DND-41 (cell line): ENCODE results near the gene KMT5C.

Experiments used
- EZH2 ChIP-seq: IDR thresholded peaks from 3 replicates; pipeline ENCODE4 v1.6.1; 2012; ENCODE audit warnings: borderline replicate concordance, low read depth, mild to moderate bottlenecking, moderate library complexity, low read length, inconsistent platforms; ENCODE audit not compliant: severe bottlenecking
- TF ChIP-seq, protein P1 (sequence below): IDR thresholded peaks from 2 replicates; pipeline ENCODE4 v1.5.1; 2012; ENCODE audit warnings: borderline replicate concordance, low read length, moderate library complexity, mild to moderate bottlenecking; ENCODE audit not compliant: poor library complexity, severe bottlenecking; ENCODE audit errors: extremely low read depth

GRCh38 chr19:55353356-55353802 lies 13.7 kb downstream of the KMT5C start:
- TF ChIP-seq, protein P1, sequence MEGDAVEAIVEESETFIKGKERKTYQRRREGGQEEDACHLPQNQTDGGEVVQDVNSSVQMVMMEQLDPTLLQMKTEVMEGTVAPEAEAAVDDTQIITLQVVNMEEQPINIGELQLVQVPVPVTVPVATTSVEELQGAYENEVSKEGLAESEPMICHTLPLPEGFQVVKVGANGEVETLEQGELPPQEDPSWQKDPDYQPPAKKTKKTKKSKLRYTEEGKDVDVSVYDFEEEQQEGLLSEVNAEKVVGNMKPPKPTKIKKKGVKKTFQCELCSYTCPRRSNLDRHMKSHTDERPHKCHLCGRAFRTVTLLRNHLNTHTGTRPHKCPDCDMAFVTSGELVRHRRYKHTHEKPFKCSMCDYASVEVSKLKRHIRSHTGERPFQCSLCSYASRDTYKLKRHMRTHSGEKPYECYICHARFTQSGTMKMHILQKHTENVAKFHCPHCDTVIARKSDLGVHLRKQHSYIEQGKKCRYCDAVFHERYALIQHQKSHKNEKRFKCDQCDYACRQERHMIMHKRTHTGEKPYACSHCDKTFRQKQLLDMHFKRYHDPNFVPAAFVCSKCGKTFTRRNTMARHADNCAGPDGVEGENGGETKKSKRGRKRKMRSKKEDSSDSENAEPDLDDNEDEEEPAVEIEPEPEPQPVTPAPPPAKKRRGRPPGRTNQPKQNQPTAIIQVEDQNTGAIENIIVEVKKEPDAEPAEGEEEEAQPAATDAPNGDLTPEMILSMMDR: no peak
- TF ChIP-seq EZH2: no peak
